ENCODE data around the gene ZRANB3. TPM values are rescaled to one million over a fixed set of nuclear protein-coding genes. Genes with fewer than 3 reads are reported as not detected.

Gene ZRANB3
- total and polyA plus RNA-seq, 8 donors = 3.5 to 11.2 (median 9.5) TPM

DNA sequence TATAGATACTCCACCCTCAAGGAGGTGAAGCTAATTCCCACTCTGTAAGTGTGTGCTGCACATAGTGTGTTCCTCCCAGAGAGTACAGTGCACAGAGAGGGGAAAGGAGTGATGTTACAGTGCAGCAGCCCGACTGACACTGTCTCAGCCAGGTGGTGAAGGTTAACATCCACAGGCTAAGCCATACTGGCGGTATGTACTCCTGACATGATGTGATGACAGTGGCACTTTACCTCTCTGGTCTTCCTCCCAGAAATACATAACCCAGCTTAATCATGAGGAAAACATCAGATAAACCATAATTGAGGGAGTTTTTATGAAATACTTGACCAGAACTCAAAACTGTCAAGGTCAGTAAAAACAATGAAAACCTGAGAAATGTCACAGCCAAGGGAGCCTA, 371.8 kb downstream of the ZRANB3 start:
- Histone ChIP-seq H3K36me3 (peaks cover 0 to 91% of the 10 kb centered on the region in 2 donors), H3K4me3 (no peak overlapping the region), H3K4me1 (no peaks in the 10 kb centered on the region), H3K27ac (no peak overlapping the region), H3K27me3 (no peaks in the 10 kb centered on the region), H3K9me3 (no peaks in the 10 kb centered on the region)
- TF ChIP-seq CTCF (IDR thresholded peaks at IDR 0.05) = no peak
- intact Hi-C loops (cut with DNase I) = no loop called here
- no peak for ATAC-seq
- DNase-seq = no peak

GRCh38 chr2:135157856-135158255, 373.2 kb downstream of the ZRANB3 start:
- DNase-seq (no peak), ATAC-seq (no peak)
- peaks cover 0 to 90% of the 10 kb centered on the region in 2 donors for H3K36me3 ChIP-seq

GRCh38 chr2:135154962-135155361, 376.1 kb downstream of the ZRANB3 start:
- DNase-seq = no peak
- Histone ChIP-seq H3K27me3 (no peaks in the 10 kb centered on the region), H3K4me1 (no peaks in the 10 kb centered on the region), H3K27ac (no peak overlapping the region), H3K4me3 (no peak overlapping the region), H3K9me3 (no peaks in the 10 kb centered on the region), H3K36me3 (peaks cover 0 to 97% of the 10 kb centered on the region in 2 donors)
- ATAC-seq = no peak
- intact Hi-C loops (cut with DNase I) = no loop called here
- TF ChIP-seq CTCF (IDR thresholded peaks at IDR 0.05) = no peak

More at GRCh38 chr2:135157856-135158255, 373.2 kb downstream of the ZRANB3 start:
- no peaks in the 10 kb centered on the region for H3K27me3 ChIP-seq
- H3K27ac ChIP-seq = no peak overlapping the region
- no peaks in the 10 kb centered on the region for H3K9me3 ChIP-seq
- TF ChIP-seq CTCF (IDR thresholded peaks at IDR 0.05) = no peak
- H3K4me3 ChIP-seq = no peak overlapping the region
- intact Hi-C loops (cut with DNase I) = no loop called here
- no peaks in the 10 kb centered on the region for H3K4me1 ChIP-seq

- intact Hi-C loops (cut with DNase I) = no loop called here
- ATAC-seq = no peak
- no peak for TF ChIP-seq CTCF (IDR thresholded peaks at IDR 0.05)
- DNase-seq = no peak
- Histone ChIP-seq H3K4me1 (no peaks in the 10 kb centered on the region), H3K27ac (no peak overlapping the region), H3K27me3 (no peaks in the 10 kb centered on the region), H3K4me3 (no peak overlapping the region), H3K36me3 (peaks cover 0 to 72% of the 10 kb centered on the region in 2 donors), H3K9me3 (no peaks in the 10 kb centered on the region)
Measured at GRCh38 chr2:135152361-135152760, 378.7 kb downstream of the ZRANB3 start.

- ATAC-seq (no peak), DNase-seq (no peak)
- Histone ChIP-seq H3K27me3 (no peaks in the 10 kb centered on the region), H3K4me3 (no peak overlapping the region), H3K27ac (no peak overlapping the region), H3K9me3 (no peaks in the 10 kb centered on the region), H3K36me3 (peaks cover 0 to 64% of the 10 kb centered on the region in 2 donors), H3K4me1 (no peaks in the 10 kb centered on the region)
- intact Hi-C loops (cut with DNase I) = no loop called here
- no peak for TF ChIP-seq CTCF (IDR thresholded peaks at IDR 0.05)
Measured at GRCh38 chr2:135151615-135152014, 379.4 kb downstream of the ZRANB3 start.
